Daoy (cell line): ENCODE results near the gene PEX14. TPM values are rescaled to one million over a fixed set of nuclear protein-coding genes. Genes with fewer than 3 reads are reported as not detected.

Experiments
- DNase-seq: peaks from one replicate; pipeline ENCODE4 v3.0.0-alpha.2; 2015; ENCODE audit warnings: low read depth
- total RNA-seq: library from RNA; depleted of rRNA; stranded (reverse); fragments of >200 nt; shearing (Covaris generic); gene quantifications from 2 replicates; pipeline ENCODE4 v1.2.3, GENCODE V29; 2014

Gene PEX14
- total RNA-seq, 1 experiment from 2014 or later, result 22.6 TPM

- DNase-seq, result no peak
Measured at GRCh38 chr1:10634075-10634427, 159.3 kb downstream of the PEX14 start.

- DNase-seq, result peak; percentile 40
Measured at GRCh38 chr1:10634428-10635084, 159.8 kb downstream of the PEX14 start.

GRCh38 chr1:10635085-10635896, 160.5 kb downstream of the PEX14 start:
- DNase-seq, result peak; percentile 30

GRCh38 chr1:10635992-10636391, 161.2 kb downstream of the PEX14 start:
- no peak for DNase-seq

GRCh38 chr1:10637400-10637799, 162.7 kb downstream of the PEX14 start:
- DNase-seq, result no peak

GRCh38 chr1:10637834-10638558, 163.2 kb downstream of the PEX14 start:
- no peak for DNase-seq

- no peak for DNase-seq
Measured at GRCh38 chr1:10638559-10639005, 163.8 kb downstream of the PEX14 start.

GRCh38 chr1:10639011-10639774, 164.4 kb downstream of the PEX14 start:
- no peak for DNase-seq

- DNase-seq, result no peak
Measured at GRCh38 chr1:10639775-10640578, 165.2 kb downstream of the PEX14 start.

GRCh38 chr1:10640843-10641553, 166.2 kb downstream of the PEX14 start:
- no peak for DNase-seq

GRCh38 chr1:10641976-10642375, 167.2 kb downstream of the PEX14 start:
- no peak for DNase-seq

- no peak for DNase-seq
Measured at GRCh38 chr1:10642403-10643080, 167.8 kb downstream of the PEX14 start.

- DNase-seq, result no peak
Measured at GRCh38 chr1:10643607-10644306, 169.0 kb downstream of the PEX14 start.

GRCh38 chr1:10644307-10645128, 169.8 kb downstream of the PEX14 start:
- peak; percentile 85 for DNase-seq

GRCh38 chr1:10646347-10646861, 171.7 kb downstream of the PEX14 start:
- DNase-seq, result peak; percentile 68

- no peak for DNase-seq
Measured at GRCh38 chr1:10647414-10648170, 172.8 kb downstream of the PEX14 start.
